Colonic mucosa (tissue), 4 donors: ENCODE data around the gene COX18. TPM values are rescaled to one million over a fixed set of nuclear protein-coding genes. Genes with fewer than 3 reads are reported as not detected.

Experiments
- DNase-seq: peaks from one replicate; pipeline ENCODE4 v3.0.0-alpha.2; 2020
- H3K27ac ChIP-seq: fragments of 200-600 bp; one replicate; pipeline ENCODE4 v1.8.0; 2021
- H3K27me3 ChIP-seq: fragments of 200-600 bp; one replicate; pipeline ENCODE4 v1.8.0; 2021
- H3K36me3 ChIP-seq: fragments of 200-600 bp; one replicate; pipeline ENCODE4 v1.8.0; 2021
- H3K4me1 ChIP-seq: fragments of 200-600 bp; one replicate; pipeline ENCODE4 v1.8.0; 2021; ENCODE audit warnings: mild to moderate bottlenecking
- H3K4me3 ChIP-seq: fragments of 200-600 bp; one replicate; pipeline ENCODE4 v1.8.0; 2021
- H3K9ac ChIP-seq, 2 donors: one replicate each; pipeline ENCODE4 v1.7.0; 2013; ENCODE audit warnings: control low read depth in 2 of 2, low read depth in 2 of 2, low read length in 2 of 2
- H3K9me3 ChIP-seq: fragments of 200-600 bp; one replicate; pipeline ENCODE4 v1.8.0; 2021
- intact Hi-C: fragments of 100-400 bp; cut with DNase I; formaldehyde crosslinking; loops from one replicate; pipeline ENCODE4 v1.14.1; 2022
- total RNA-seq, 2 donors: library from RNA; stranded (reverse); fragmentation: NEBNext Ultra II Directional in 1 of 2; extraction: Animal tissue kit (Norgen Biotek cat#: 25700) in 1 of 2; gene quantifications; one replicate each; pipeline ENCODE4 v1.2.1, GENCODE V29; 2021
- TF ChIP-seq, protein P1 (sequence below): fragments of 200-600 bp; IDR thresholded peaks from one replicate; pipeline ENCODE4 v1.8.0; 2022; ENCODE audit warnings: antibody characterized with exemption, mild to moderate bottlenecking
- donor health status: healthy.
- donor health status: DM: no; HTN: no; CAD: no.
- donor health status: DM: no; HTN: no; CAD: no.

Gene COX18
- total RNA-seq, 2 donors from 2014 or later: 19.5 to 19.6 TPM

DNA sequence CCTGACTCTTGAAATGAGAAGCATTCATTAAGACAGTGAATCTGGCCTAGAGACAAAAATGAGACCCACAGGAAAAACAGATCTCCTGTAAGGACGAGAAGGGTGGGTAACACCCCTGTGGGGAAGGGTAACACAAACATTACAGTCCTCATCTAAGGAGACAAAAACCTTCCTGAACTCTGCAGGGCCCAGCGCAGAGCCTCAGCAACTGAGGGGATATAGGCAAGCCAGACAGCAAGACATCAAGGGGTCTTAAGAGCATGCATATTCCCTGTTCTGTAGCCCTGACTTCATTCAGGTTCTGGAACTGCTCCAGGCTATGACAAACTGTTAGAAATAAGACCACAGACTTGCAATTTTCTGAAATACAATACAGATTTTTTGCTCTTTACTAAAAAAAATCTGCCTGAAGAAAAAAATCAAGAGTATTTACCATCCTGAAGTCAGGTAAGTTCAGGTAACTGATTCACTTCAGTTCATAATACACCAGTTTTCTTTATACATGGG, 15.5 kb downstream of the COX18 start:
- no peak overlapping the region for H3K27ac ChIP-seq
- TF ChIP-seq, protein P1, sequence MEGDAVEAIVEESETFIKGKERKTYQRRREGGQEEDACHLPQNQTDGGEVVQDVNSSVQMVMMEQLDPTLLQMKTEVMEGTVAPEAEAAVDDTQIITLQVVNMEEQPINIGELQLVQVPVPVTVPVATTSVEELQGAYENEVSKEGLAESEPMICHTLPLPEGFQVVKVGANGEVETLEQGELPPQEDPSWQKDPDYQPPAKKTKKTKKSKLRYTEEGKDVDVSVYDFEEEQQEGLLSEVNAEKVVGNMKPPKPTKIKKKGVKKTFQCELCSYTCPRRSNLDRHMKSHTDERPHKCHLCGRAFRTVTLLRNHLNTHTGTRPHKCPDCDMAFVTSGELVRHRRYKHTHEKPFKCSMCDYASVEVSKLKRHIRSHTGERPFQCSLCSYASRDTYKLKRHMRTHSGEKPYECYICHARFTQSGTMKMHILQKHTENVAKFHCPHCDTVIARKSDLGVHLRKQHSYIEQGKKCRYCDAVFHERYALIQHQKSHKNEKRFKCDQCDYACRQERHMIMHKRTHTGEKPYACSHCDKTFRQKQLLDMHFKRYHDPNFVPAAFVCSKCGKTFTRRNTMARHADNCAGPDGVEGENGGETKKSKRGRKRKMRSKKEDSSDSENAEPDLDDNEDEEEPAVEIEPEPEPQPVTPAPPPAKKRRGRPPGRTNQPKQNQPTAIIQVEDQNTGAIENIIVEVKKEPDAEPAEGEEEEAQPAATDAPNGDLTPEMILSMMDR: no peak
- no peaks in the 10 kb centered on the region for H3K9me3 ChIP-seq
- H3K4me1 ChIP-seq: no peaks in the 10 kb centered on the region
- H3K4me3 ChIP-seq: no peak overlapping the region
- H3K36me3 ChIP-seq: no peaks in the 10 kb centered on the region
- H3K9ac ChIP-seq: no peak overlapping the region
- intact Hi-C loops: no loop called here
- DNase-seq: no peak
- H3K27me3 ChIP-seq: no peaks in the 10 kb centered on the region

DNA sequence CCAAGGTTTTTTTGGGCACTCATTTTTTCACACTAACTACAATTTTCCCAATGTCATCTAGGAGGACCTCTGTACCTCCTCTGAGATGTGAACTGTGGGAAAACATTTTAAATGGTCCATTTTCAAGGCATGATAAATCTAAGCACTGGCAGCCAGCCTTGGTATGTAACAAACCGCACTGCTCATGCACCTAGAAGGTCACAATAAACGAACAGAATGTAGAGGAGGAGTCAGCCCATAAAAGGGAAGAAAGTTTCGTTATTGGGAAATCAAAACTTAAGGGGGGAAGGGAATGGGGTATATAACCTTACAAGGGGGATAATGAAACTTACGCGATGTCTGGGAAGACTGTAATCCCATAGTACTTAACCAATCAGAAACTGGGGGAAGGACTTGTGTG, 16.4 kb downstream of the COX18 start:
- H3K36me3 ChIP-seq: no peaks in the 10 kb centered on the region
- H3K9ac ChIP-seq: no peak overlapping the region
- H3K4me1 ChIP-seq: no peaks in the 10 kb centered on the region
- DNase-seq: no peak
- TF ChIP-seq, protein P1: no peak
- H3K4me3 ChIP-seq: no peak overlapping the region
- intact Hi-C loops: no loop called here
- no peaks in the 10 kb centered on the region for H3K9me3 ChIP-seq
- no peak overlapping the region for H3K27ac ChIP-seq
- no peaks in the 10 kb centered on the region for H3K27me3 ChIP-seq

DNA sequence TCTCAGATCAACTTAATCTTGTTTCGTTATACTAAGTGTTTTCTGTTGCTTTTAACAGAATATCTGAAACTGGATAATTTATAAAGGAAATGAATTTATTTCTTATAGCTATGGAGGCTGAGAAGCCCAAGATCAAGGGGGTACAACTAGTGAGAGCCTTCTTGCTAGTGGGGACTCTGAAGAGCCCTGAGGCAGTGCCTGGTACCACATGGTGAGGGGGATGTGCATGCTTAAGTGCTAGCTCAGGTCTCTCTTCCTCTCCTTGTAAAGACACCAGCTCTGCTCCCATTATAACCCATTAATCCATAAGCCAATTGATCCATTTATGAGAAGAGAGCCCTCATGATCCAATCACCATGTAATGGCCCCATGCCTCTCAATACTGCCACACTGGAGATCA, 17.9 kb downstream of the COX18 start:
- no peak for DNase-seq
- H3K4me3 ChIP-seq: no peak overlapping the region
- H3K27ac ChIP-seq: no peak overlapping the region
- intact Hi-C loops: no loop called here
- no peaks in the 10 kb centered on the region for H3K4me1 ChIP-seq
- TF ChIP-seq, protein P1: no peak
- no peak overlapping the region for H3K9ac ChIP-seq
- no peaks in the 10 kb centered on the region for H3K27me3 ChIP-seq
- no peaks in the 10 kb centered on the region for H3K36me3 ChIP-seq
- no peaks in the 10 kb centered on the region for H3K9me3 ChIP-seq

DNA sequence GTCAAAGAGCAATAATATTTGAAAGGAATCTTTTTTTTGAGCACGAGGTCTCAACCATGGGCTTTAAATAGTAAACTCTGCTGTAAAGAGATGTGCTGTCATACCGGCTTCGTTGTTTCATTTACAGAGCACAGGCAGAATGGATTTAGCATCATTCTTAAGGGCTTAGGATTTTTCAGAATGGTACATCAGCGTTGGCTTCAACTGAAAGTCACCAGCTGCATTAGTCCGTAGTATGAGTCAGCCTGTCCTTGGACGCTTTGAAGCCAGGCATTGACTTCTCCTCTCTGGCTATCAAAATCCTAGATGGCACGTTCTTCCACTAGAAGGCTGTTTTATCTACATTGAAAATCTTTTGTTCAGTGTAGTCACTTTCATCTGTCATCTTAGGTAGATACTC, 23.6 kb downstream of the COX18 start:
- Histone ChIP-seq H3K9me3 (no peaks in the 10 kb centered on the region), H3K27me3 (no peaks in the 10 kb centered on the region), H3K9ac (no peak overlapping the region), H3K36me3 (no peaks in the 10 kb centered on the region), H3K27ac (no peak overlapping the region), H3K4me1 (no peaks in the 10 kb centered on the region), H3K4me3 (no peak overlapping the region)
- DNase-seq: no peak
- intact Hi-C loops: no loop called here
- TF ChIP-seq, protein P1: no peak

DNA sequence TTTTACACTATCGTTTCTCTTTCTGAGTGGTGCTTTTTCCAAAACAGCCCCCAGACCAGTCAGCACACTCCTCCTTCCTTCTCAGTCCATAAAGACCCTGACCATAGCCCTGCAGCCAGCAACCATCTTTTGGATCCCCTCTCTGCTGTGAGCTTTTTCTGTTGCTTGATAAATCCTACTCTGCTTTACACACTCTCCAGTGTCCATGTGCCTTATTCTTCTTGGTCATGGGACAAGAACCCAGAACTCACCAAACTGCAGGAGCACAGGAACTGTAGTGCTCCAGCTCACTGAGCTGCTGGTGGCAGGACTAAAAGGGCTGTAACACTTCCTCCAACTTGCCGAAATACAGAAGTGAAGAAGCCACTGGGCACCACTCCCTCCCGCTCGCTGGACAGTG, 32.5 kb downstream of the COX18 start:
- no peaks in the 10 kb centered on the region for H3K36me3 ChIP-seq
- TF ChIP-seq, protein P1: no peak
- intact Hi-C loops: no loop called here

DNA sequence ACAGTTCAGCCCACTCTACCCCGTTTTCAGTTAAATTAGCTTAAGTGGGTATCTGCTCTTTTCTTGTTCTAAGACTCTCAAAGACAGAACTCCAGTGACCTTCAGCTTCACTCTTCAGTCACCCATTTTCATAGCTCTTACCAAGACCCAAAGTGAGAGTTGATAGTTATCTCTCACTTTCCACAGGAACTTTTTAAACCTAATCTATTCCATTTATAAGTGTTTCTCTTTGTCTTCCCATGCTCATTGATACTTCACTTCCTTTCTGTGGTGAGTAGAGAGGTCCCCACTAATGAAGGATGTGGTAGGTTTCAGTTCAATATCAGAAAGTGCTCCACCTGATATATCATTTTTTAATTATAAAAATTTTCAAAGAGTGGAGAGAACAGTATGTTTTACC, 33.4 kb downstream of the COX18 start:
- DNase-seq: no peak
- Histone ChIP-seq H3K9ac (no peak overlapping the region), H3K27me3 (no peaks in the 10 kb centered on the region), H3K4me1 (no peaks in the 10 kb centered on the region), H3K9me3 (no peaks in the 10 kb centered on the region), H3K4me3 (no peak overlapping the region), H3K27ac (no peak overlapping the region), H3K36me3 (no peaks in the 10 kb centered on the region)
- TF ChIP-seq, protein P1: no peak
- intact Hi-C loops: no loop called here

More for the DNA sequence above, 32.5 kb downstream of the COX18 start:
- Histone ChIP-seq H3K9ac (no peak overlapping the region), H3K27ac (no peak overlapping the region), H3K4me3 (no peak overlapping the region), H3K9me3 (no peaks in the 10 kb centered on the region), H3K27me3 (no peaks in the 10 kb centered on the region), H3K4me1 (no peaks in the 10 kb centered on the region)
- no peak for DNase-seq
